ENCODE results near the gene CDK14.

The CDK14 gene

DNA sequence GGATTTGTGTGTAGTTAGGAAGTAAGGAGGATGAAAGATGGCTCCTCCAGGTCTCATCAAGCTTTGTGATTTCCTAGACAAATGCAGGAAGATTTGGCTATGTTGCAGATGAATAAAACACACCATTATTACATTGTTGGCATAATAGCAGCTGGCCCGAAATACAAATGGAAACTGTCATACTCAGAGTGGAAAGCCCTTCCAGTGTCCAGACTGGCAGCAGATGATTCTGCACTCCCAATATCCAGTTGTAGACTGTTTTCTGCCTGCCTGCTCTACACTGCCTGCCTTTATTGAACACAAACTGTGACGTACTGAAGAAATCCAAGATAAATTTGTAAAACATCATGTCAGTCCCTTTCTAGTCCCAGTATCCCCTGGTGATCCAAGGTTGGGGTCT, 568.4 kb downstream of the CDK14 start:
- no peak overlapping the region for H3K4me2 ChIP-seq (ENCODE audit: low read depth, low read length, poor library complexity, severe bottlenecking)

DNA sequence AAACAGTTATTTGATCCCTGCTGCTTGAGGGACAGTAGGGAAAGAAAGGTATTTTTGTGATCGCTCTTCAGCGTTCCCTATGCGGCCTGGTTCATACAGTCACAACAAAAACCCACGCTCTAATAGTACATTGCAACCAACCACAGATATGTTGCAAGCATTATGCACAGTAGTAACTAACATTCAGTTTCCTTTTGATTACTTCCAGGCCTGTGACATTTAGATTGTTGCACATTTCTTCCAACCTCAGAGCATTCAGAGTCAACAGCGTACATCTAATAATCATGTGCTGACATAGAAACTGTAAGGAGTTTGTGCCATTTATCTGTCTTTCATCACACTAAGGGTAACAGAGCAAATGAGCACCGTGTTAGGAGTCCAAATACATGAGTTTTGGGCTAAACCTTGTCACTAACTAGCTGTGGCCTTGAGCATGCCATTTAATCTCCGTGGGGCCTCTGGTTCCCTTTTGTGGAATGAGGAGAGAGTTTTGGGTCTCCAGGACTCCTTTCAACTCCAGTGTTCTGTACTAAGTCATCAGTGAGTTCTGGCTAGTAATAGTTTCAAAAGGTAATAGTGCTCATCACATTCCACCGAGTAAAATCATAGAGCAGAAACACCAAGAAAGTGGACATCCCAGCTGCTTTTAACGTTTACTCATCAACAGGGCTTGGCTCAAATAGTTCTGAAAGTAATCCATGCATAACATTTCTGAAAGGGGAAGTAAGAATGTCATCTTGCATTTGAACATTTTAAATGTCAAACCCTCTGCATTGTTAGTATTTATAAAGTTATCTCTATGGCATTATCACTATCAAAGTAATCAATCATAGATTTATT, 569.1 kb downstream of the CDK14 start:
- Histone ChIP-seq H3K4me3 (ENCODE audit: low read length, poor library complexity, severe bottlenecking) (no peak overlapping the region), H3K9ac (ENCODE audit: low read depth, low read length, poor library complexity, severe bottlenecking) (no peak overlapping the region), H2AFZ (ENCODE audit: low read length) (no peak overlapping the region), H3K9me3 (ENCODE audit: insufficient read depth, low read depth, low read length) (no peaks in the 10 kb centered on the region), H3K27me3 (ENCODE audit: insufficient read depth, low read length, poor library complexity, severe bottlenecking) (no peaks in the 10 kb centered on the region), H3K9me2 (replicated peaks; ENCODE audit: low read depth, low read length) (no peaks in the 10 kb centered on the region), H4K20me1 (ENCODE audit: insufficient read depth, low read length, poor library complexity, severe bottlenecking) (no peaks in the 10 kb centered on the region), H3K79me2 (ENCODE audit: insufficient read depth, low read length) (no peaks in the 10 kb centered on the region), H3K36me3 (ENCODE audit: insufficient read depth, low read length) (no peaks in the 10 kb centered on the region), H3K4me1 (ENCODE audit: insufficient read depth, low read length, poor library complexity, severe bottlenecking) (no peaks in the 10 kb centered on the region), H3F3A (ENCODE audit: low read depth) (no peaks in the 10 kb centered on the region), H3K4me2 (ENCODE audit: low read depth, low read length, poor library complexity, severe bottlenecking) (no peak overlapping the region)
- TF ChIP-seq EZH2phosphoT487 (IDR thresholded peaks at IDR 0.05; ENCODE audit: borderline replicate concordance) = no peak
- TF ChIP-seq, protein P1, sequence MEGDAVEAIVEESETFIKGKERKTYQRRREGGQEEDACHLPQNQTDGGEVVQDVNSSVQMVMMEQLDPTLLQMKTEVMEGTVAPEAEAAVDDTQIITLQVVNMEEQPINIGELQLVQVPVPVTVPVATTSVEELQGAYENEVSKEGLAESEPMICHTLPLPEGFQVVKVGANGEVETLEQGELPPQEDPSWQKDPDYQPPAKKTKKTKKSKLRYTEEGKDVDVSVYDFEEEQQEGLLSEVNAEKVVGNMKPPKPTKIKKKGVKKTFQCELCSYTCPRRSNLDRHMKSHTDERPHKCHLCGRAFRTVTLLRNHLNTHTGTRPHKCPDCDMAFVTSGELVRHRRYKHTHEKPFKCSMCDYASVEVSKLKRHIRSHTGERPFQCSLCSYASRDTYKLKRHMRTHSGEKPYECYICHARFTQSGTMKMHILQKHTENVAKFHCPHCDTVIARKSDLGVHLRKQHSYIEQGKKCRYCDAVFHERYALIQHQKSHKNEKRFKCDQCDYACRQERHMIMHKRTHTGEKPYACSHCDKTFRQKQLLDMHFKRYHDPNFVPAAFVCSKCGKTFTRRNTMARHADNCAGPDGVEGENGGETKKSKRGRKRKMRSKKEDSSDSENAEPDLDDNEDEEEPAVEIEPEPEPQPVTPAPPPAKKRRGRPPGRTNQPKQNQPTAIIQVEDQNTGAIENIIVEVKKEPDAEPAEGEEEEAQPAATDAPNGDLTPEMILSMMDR (conservative IDR thresholded peaks at IDR 0.05; ENCODE audit: low read length) = no peak

More for the DNA sequence above, 568.4 kb downstream of the CDK14 start:
- Histone ChIP-seq H4K20me1 (ENCODE audit: insufficient read depth, low read length, poor library complexity, severe bottlenecking) (no peaks in the 10 kb centered on the region), H3K9me3 (ENCODE audit: insufficient read depth, low read depth, low read length) (no peaks in the 10 kb centered on the region), H3F3A (ENCODE audit: low read depth) (no peaks in the 10 kb centered on the region), H2AFZ (ENCODE audit: low read length) (no peak overlapping the region), H3K9ac (ENCODE audit: low read depth, low read length, poor library complexity, severe bottlenecking) (no peak overlapping the region), H3K4me3 (ENCODE audit: low read length, poor library complexity, severe bottlenecking) (no peak overlapping the region), H3K4me1 (ENCODE audit: insufficient read depth, low read length, poor library complexity, severe bottlenecking) (no peaks in the 10 kb centered on the region), H3K27me3 (ENCODE audit: insufficient read depth, low read length, poor library complexity, severe bottlenecking) (no peaks in the 10 kb centered on the region), H3K36me3 (ENCODE audit: insufficient read depth, low read length) (no peaks in the 10 kb centered on the region), H3K9me2 (replicated peaks; ENCODE audit: low read depth, low read length) (no peaks in the 10 kb centered on the region), H3K79me2 (ENCODE audit: insufficient read depth, low read length) (no peaks in the 10 kb centered on the region)
- no peak for TF ChIP-seq EZH2phosphoT487 (IDR thresholded peaks at IDR 0.05; ENCODE audit: borderline replicate concordance)
- TF ChIP-seq, protein P1 (conservative IDR thresholded peaks at IDR 0.05; ENCODE audit: low read length) = no peak

DNA sequence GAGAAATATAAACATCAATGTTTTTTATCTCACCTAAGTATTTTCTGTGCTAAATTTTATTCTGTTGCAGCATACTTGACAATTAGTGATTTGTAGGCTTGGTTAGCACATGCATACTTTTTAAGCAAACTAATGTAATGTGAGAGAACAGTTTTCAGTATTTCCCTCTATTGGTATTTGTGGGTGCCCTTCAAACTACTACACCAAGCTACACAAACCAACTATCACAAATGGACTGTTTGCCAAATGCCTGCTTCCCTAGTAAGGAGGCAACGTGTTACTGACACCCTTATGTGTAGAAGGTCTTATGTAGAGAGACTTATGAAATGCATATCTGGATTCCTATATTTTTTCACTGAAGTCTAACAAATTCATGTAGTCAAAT, 569.7 kb downstream of the CDK14 start:
- Histone ChIP-seq H3K9me2 (replicated peaks; ENCODE audit: low read depth, low read length) (no peaks in the 10 kb centered on the region), H3F3A (ENCODE audit: low read depth) (no peaks in the 10 kb centered on the region), H4K20me1 (ENCODE audit: insufficient read depth, low read length, poor library complexity, severe bottlenecking) (no peaks in the 10 kb centered on the region), H3K79me2 (ENCODE audit: insufficient read depth, low read length) (no peaks in the 10 kb centered on the region), H3K9me3 (ENCODE audit: insufficient read depth, low read depth, low read length) (no peaks in the 10 kb centered on the region), H3K36me3 (ENCODE audit: insufficient read depth, low read length) (no peaks in the 10 kb centered on the region), H2AFZ (ENCODE audit: low read length) (no peak overlapping the region), H3K4me3 (ENCODE audit: low read length, poor library complexity, severe bottlenecking) (no peak overlapping the region), H3K4me1 (ENCODE audit: insufficient read depth, low read length, poor library complexity, severe bottlenecking) (no peaks in the 10 kb centered on the region), H3K27me3 (ENCODE audit: insufficient read depth, low read length, poor library complexity, severe bottlenecking) (no peaks in the 10 kb centered on the region), H3K4me2 (ENCODE audit: low read depth, low read length, poor library complexity, severe bottlenecking) (no peak overlapping the region), H3K9ac (ENCODE audit: low read depth, low read length, poor library complexity, severe bottlenecking) (no peak overlapping the region)
- TF ChIP-seq, protein P1 (conservative IDR thresholded peaks at IDR 0.05; ENCODE audit: low read length) = no peak
- TF ChIP-seq EZH2phosphoT487 (IDR thresholded peaks at IDR 0.05; ENCODE audit: borderline replicate concordance) = no peak

Data from Loucy (cell line).